HFF-Myc (cell line): ENCODE results near the gene RAB10.

Source experiments
- DNase-seq: peaks from one replicate; pipeline ENCODE4 v3.0.0-alpha.2; 2011; ENCODE audit warnings: low read depth; ENCODE audit errors: extremely low read depth
- H3K4me3 ChIP-seq: replicated peaks from 2 replicates; pipeline ENCODE4 v1.5.1; 2011; ENCODE audit warnings: low read depth, mild to moderate bottlenecking, control low read depth, low read length
- TF ChIP-seq, protein P1 (sequence below): IDR thresholded peaks from 2 replicates; pipeline ENCODE4 v1.5.1; 2012; ENCODE audit warnings: mild to moderate bottlenecking, low read depth, low read length, control low read depth; ENCODE audit errors: missing control alignments

Gene RAB10

DNA sequence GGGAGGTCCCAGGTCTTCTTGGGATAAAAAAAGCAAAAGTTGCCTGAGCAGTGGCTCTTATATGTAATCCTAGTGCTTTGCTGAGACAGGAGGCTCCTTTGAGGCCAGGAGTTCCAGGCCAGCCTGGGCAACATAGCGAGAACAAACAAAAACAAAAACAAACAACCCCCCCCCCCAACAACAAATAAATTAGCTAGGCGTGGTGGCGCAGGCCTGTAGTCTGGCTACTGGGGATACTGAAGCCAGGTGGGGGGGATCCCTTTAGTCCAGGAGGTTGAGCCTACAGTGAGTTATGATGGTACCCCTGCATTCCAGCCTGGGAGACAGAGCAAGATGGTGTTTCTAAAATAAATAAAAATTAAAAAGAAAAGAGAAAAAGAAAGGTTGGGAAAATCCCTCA, 144.4 kb downstream of the RAB10 start:
- TF ChIP-seq, protein P1, sequence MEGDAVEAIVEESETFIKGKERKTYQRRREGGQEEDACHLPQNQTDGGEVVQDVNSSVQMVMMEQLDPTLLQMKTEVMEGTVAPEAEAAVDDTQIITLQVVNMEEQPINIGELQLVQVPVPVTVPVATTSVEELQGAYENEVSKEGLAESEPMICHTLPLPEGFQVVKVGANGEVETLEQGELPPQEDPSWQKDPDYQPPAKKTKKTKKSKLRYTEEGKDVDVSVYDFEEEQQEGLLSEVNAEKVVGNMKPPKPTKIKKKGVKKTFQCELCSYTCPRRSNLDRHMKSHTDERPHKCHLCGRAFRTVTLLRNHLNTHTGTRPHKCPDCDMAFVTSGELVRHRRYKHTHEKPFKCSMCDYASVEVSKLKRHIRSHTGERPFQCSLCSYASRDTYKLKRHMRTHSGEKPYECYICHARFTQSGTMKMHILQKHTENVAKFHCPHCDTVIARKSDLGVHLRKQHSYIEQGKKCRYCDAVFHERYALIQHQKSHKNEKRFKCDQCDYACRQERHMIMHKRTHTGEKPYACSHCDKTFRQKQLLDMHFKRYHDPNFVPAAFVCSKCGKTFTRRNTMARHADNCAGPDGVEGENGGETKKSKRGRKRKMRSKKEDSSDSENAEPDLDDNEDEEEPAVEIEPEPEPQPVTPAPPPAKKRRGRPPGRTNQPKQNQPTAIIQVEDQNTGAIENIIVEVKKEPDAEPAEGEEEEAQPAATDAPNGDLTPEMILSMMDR = no peak
- peak overlapping the region; percentile 33 for H3K4me3 ChIP-seq
- no peak for DNase-seq

DNA sequence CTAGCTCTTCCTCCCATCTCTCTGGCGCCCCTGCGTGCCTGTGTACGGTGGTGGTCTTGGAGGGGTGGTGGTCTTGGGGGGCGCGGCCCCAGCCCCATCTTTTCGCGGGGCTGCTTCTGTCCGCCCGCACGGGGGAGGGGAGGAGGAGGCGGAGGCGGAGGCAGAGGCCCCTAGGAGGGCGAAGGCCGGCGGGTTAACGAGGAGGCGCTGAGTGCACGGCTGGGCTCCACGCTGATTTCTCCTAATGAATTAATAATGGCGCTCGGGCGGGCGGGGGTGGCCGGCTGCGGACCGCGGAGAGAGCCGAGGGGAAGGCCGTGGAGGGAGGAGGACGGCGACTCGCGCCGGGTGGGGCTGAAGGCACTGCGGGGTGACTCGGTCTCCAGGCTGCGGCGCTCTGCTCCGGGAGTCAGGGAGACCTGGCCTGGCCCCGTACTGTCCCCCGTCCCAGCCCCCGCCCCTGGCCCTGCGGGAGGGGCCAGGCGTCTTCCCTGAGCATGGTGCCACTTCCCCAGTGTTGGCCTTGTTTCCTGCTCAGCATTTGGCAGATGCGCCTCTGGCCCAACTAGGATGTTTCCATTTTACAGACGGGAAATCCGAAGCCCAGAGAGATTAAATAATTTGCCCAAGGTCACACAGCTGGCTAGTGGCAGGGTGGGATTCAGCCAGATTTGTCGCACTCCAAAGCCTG, 145.0 kb downstream of the RAB10 start:
- DNase-seq = no peak
- TF ChIP-seq, protein P1 = no peak
- H3K4me3 ChIP-seq = peak overlapping the region; percentile 33

- H3K4me3 ChIP-seq = peak overlapping the region; percentile 33; the same call in 1 of the 2 replicates
- TF ChIP-seq, protein P1 = no peak
- DNase-seq = no peak
Observed at GRCh38 chr2:26179446-26179913, 145.6 kb downstream of the RAB10 start.

DNA sequence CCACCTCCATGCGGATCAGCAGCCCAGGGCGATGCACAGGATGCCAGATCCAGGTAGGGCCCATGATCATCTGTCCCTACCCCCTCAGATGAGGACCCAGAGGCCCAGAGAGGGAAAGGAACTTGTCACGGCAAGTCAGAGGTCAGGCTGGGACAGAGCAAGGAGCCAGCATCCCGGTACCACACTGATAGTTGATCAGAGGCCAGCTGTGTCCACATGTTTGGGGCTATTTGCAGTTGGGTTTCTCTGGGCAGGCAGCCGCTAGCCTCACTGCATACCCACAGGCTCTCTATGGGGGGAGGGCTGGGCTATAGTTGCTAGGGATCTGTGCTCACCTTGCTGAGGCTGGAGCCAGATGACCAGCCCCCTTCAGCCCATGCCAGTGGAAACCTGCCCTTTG, 148.6 kb downstream of the RAB10 start:
- H3K4me3 ChIP-seq = no peak overlapping the region
- no peak for DNase-seq
- TF ChIP-seq, protein P1 = no peak

DNA sequence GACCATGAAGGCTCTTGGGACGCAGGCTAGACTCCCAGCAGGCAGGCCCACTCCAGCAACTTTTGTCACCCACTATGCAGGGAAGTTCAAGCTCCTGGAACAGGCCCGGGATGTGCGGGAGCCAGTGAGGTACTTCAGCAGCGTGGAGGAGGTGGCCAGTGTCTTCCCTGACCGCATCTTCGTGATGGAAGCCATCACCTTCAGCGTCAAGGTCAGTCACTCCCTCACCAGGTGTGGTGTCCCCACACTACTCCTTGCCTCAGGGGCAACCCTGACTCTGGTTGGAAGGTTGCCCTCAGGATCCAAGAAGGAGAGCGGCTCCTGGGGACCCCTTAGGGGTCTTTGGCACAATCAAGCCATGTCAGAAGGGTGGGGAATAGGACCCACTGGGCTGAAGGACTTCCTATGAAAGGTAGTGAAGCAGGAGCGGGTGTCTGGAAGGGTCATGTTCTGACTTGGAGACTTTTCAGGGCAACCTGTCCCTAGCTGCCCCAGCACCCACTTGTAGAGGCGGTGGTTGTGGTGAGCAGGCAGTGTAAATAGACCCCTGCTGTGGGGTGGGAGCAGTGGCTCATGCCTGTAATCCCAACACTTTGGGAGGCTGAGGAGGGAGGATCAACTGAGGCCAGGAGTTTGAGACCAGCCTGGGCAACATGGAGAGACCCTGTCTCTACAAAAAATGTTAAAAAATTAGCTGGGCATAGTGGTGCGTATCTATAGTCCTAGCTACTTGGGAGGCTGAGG, 149.2 kb downstream of the RAB10 start:
- TF ChIP-seq, protein P1 = no peak
- no peak for DNase-seq
- H3K4me3 ChIP-seq = no peak overlapping the region

DNA sequence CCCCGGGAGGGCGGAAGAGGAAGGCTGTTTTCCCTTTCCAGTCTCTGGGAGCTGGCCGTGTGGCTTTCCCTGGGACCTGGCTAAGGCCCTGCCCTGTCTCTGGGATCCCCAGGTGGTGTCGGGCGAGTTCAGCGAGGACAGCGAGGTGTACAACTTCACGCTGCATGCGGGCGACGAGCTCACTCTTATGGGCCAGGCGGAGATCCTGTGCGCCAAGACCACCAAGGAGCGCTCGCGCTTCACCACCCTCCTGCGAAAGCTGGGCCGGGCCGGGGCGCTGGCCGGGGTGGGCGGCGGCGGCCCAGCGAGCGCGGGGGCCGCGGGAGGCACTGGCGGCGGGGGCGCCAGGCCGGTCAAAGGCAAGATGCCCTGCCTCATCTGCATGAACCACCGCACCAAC, 150.2 kb downstream of the RAB10 start:
- DNase-seq = no peak
- TF ChIP-seq, protein P1 = no peak
- no peak overlapping the region for H3K4me3 ChIP-seq
